DMS114 treated with DMSO at 0.1 percent for 48 hours (cell line): Measurements from ENCODE around the gene FRAT2.
"Not testable (repeated sequence)": the region's sequence is repeated elsewhere in the genome, so short reads cannot be mapped to it uniquely, and the experiment has no call there.

Experiments used
- DNase-seq: peaks from one replicate; lab custom pipeline; 2025; ENCODE audit not compliant: unreplicated experiment; lab: John Stamatoyannopoulos, UW

FRAT2 gene

GRCh38 chr10:97356918-97357317, 22.4 kb upstream of the FRAT2 start:
- DNase-seq: no peak

- DNase-seq: no peak
Observed at GRCh38 chr10:97356318-97356914, 21.9 kb upstream of the FRAT2 start.

GRCh38 chr10:97355571-97355975, 21.0 kb upstream of the FRAT2 start:
- peak; percentile 18 for DNase-seq

- no peak for DNase-seq
Observed at GRCh38 chr10:97353945-97354344, 19.4 kb upstream of the FRAT2 start.

GRCh38 chr10:97349752-97350513, 15.4 kb upstream of the FRAT2 start:
- no peak for DNase-seq

GRCh38 chr10:97347317-97347716, 12.8 kb upstream of the FRAT2 start:
- no peak for DNase-seq

- not testable (repeated sequence) for DNase-seq
Observed at GRCh38 chr10:97343664-97344063, 9.1 kb upstream of the FRAT2 start.

- DNase-seq: no peak
Observed at GRCh38 chr10:97341416-97341815, 6.9 kb upstream of the FRAT2 start.

GRCh38 chr10:97338041-97338440, 3.5 kb upstream of the FRAT2 start:
- DNase-seq: no peak

GRCh38 chr10:97336942-97337831, 2.7 kb upstream of the FRAT2 start:
- no peak for DNase-seq

GRCh38 chr10:97336446-97336845, 1.9 kb upstream of the FRAT2 start:
- no peak for DNase-seq

GRCh38 chr10:97336006-97336405, 1.5 kb upstream of the FRAT2 start:
- DNase-seq: no peak

- no peak for DNase-seq
Observed at GRCh38 chr10:97335188-97335619, 675 bp upstream of the FRAT2 start.

- no peak for DNase-seq
Observed at GRCh38 chr10:97333601-97334369, 744 bp downstream of the FRAT2 start.

GRCh38 chr10:97333351-97333600, 1.3 kb downstream of the FRAT2 start:
- DNase-seq: peak; percentile 58

GRCh38 chr10:97332591-97333350, 1.8 kb downstream of the FRAT2 start:
- DNase-seq: peak; percentile 67

- no peak for DNase-seq
Observed at GRCh38 chr10:97331153-97331703, 3.3 kb downstream of the FRAT2 start.

- DNase-seq: no peak
Observed at GRCh38 chr10:97329766-97330165, 4.8 kb downstream of the FRAT2 start.

- DNase-seq: no peak
Observed at GRCh38 chr10:97328646-97329453, 5.7 kb downstream of the FRAT2 start.
